ENCODE data around the gene CDKN2C. TPM values are rescaled to one million over a fixed set of nuclear protein-coding genes. Genes with fewer than 3 reads are reported as not detected.
A peak's percentile ranks its signal among the peaks of the same experiment; 100 is the strongest.

The CDKN2C gene
- polyA plus RNA-seq, 1 of the 3 experiments (the other 2 are of a cell fraction) = 27.0 TPM

GRCh38 chr1:50967416-50968157 is 2.5 kb upstream of the CDKN2C start:
- no peaks in the 10 kb centered on the region for H3K9me2 ChIP-seq
- CTCF ChIA-PET = interaction anchor here (2.9 to 3.7 kb wide), 2 partner anchors 38 to 224 kb away, joined by 9 to 23 read pairs; no protein-coding TSS in a partner anchor
- H2AFZ ChIP-seq (ENCODE audit: low read depth) = peak overlapping the region; percentile 86
- peak overlapping the region; percentile 95 for H3K27ac ChIP-seq (ENCODE audit: low read depth in 2 of 2, low read length in 1 of 2)
- WGBS (ENCODE audit: low lambda C conversion rate) = 21% methylated on average over 17 of the region's 17 CpGs
- TF ChIP-seq FOSL2 (IDR thresholded peaks at IDR 0.05; ENCODE audit: borderline replicate concordance, low read depth) = no peak
- peak; percentile 89 for TF ChIP-seq MAX (IDR thresholded peaks at IDR 0.05; ENCODE audit: low read depth)
- peak; percentile 13; the same call in 1 of the 2 replicates for TF ChIP-seq MXI1 (IDR thresholded peaks at IDR 0.05; ENCODE audit: low read depth, low read length)
- no peak; the same call in 1 of the 2 replicates for TF ChIP-seq PBX3 (IDR thresholded peaks at IDR 0.05)
- TF ChIP-seq RCOR1 (IDR thresholded peaks at IDR 0.05; ENCODE audit: low read length) = 0 out of 2 replicates have a peak, but pooled peaks have one; percentile 18
- no peaks in the 10 kb centered on the region for H3K9me3 ChIP-seq
- H3K4me1 ChIP-seq (ENCODE audit: control insufficient read depth in 1 of 2, insufficient read depth in 2 of 2, low read depth in 1 of 2, low read length in 1 of 2) = no peaks in the 10 kb centered on the region; a peak in 1 of 4 replicates
- H4K20me1 ChIP-seq (ENCODE audit: insufficient read depth) = no peaks in the 10 kb centered on the region
- H3K4me2 ChIP-seq = peak overlapping the region; percentile 96
- no peaks in the 10 kb centered on the region for H3K27me3 ChIP-seq (ENCODE audit: insufficient read depth)
- peak overlapping the region; percentile 96 for H3K4me3 ChIP-seq (ENCODE audit: low read depth in 2 of 2, low read length in 1 of 2)
- H3K79me2 ChIP-seq (ENCODE audit: insufficient read depth) = peaks cover 40% of the 10 kb centered on the region
- H3K36me3 ChIP-seq (replicated peaks in 1 of 2; ENCODE audit: control insufficient read depth in 1 of 2, insufficient read depth in 2 of 2, low read length in 1 of 2) = no peaks in the 10 kb centered on the region
- peak overlapping the region; percentile 86; the same call in 1 of the 2 replicates for H3K9ac ChIP-seq
- POLR2A ChIA-PET = interaction anchor here (2.6 kb wide), 1 partner anchor 10 kb away, joined by 18 read pairs; no protein-coding TSS in a partner anchor
- DNase-seq = no peak
- peaks cover 23% of the 10 kb centered on the region for H3F3A ChIP-seq (replicated peaks; ENCODE audit: insufficient read depth)

GRCh38 chr1:50968158-50968820 is 1.8 kb upstream of the CDKN2C start:
- H3K9ac ChIP-seq = peak overlapping the region; percentile 86
- no peaks in the 10 kb centered on the region for H4K20me1 ChIP-seq (ENCODE audit: insufficient read depth)
- H3K9me3 ChIP-seq = no peaks in the 10 kb centered on the region
- H3K27me3 ChIP-seq (ENCODE audit: insufficient read depth) = no peaks in the 10 kb centered on the region
- no peaks in the 10 kb centered on the region for H3K36me3 ChIP-seq (replicated peaks in 1 of 2; ENCODE audit: control insufficient read depth in 1 of 2, insufficient read depth in 2 of 2, low read length in 1 of 2)
- peak overlapping the region; percentile 96 for H3K4me2 ChIP-seq
- DNase-seq = peak; percentile 96
- peaks cover 23% of the 10 kb centered on the region for H3F3A ChIP-seq (replicated peaks; ENCODE audit: insufficient read depth)
- CTCF ChIA-PET = interaction anchor here (0.5 to 3.7 kb wide), 11 partner anchors 8 to 482 kb away, joined by 3 to 23 read pairs (median 5); partner anchors contain the start of gene FAF1
- peak overlapping the region; percentile 95 for H3K27ac ChIP-seq (ENCODE audit: low read depth in 2 of 2, low read length in 1 of 2)
- POLR2A ChIA-PET = interaction anchor here (0.7 to 2.6 kb wide), 3 partner anchors 9 to 191 kb away, joined by 4 to 18 read pairs (median 8); no protein-coding TSS in a partner anchor
- peaks cover 0 to 4% of the 10 kb centered on the region in 2 experiments; a peak in 1 of 4 replicates for H3K4me1 ChIP-seq (ENCODE audit: control insufficient read depth in 1 of 2, insufficient read depth in 2 of 2, low read depth in 1 of 2, low read length in 1 of 2)
- WGBS (ENCODE audit: low lambda C conversion rate) = 1% methylated on average over 51 of the region's 70 CpGs
- H2AFZ ChIP-seq (ENCODE audit: low read depth) = peak overlapping the region; percentile 92
- H3K4me3 ChIP-seq (ENCODE audit: low read depth in 2 of 2, low read length in 1 of 2) = peak overlapping the region; percentile 96
- H3K79me2 ChIP-seq (ENCODE audit: insufficient read depth) = peaks cover 47% of the 10 kb centered on the region
- H3K9me2 ChIP-seq = no peaks in the 10 kb centered on the region
- TF ChIP-seq USF2 (IDR thresholded peaks at IDR 0.05; ENCODE audit: borderline replicate concordance, low read depth, low read length) = no peak
- TF ChIP-seq TCF12 (IDR thresholded peaks at IDR 0.05) = peak; percentile 23
- TF ChIP-seq FOXJ3 (CRISPR knock-in tag; IDR thresholded peaks at IDR 0.05) = no peak
- no peak for TF ChIP-seq REST (IDR thresholded peaks at IDR 0.05; ENCODE audit: low read depth, low read length)
- TF ChIP-seq GATA2 (CRISPR knock-in tag; IDR thresholded peaks at IDR 0.05) = no peak
- no peak for TF ChIP-seq JUND (IDR thresholded peaks at IDR 0.05)
- no peak for TF ChIP-seq CHD2 (IDR thresholded peaks at IDR 0.05; ENCODE audit: low read length, partially characterized antibody)
- TF ChIP-seq ELF1 (IDR thresholded peaks at IDR 0.05) = no peak
- peak; percentile 45; the same call in 1 of the 2 replicates for TF ChIP-seq CTCF (IDR thresholded peaks at IDR 0.05)
- TF ChIP-seq RAD21 (IDR thresholded peaks at IDR 0.05; ENCODE audit: low read length) = peak; percentile 35
- TF ChIP-seq FOSL2 (IDR thresholded peaks at IDR 0.05; ENCODE audit: borderline replicate concordance, low read depth) = no peak
- peak; percentile 38 for TF ChIP-seq MAX (IDR thresholded peaks at IDR 0.05; ENCODE audit: low read depth)
- TF ChIP-seq TAF1 (IDR thresholded peaks at IDR 0.05; ENCODE audit: borderline replicate concordance, low read depth, low read length) = peak; percentile 59
- no peak for TF ChIP-seq RCOR1 (IDR thresholded peaks at IDR 0.05; ENCODE audit: low read length)

Data from SK-N-SH (cell line).